ENCODE data around the gene ZNF865.

Gene ZNF865

DNA sequence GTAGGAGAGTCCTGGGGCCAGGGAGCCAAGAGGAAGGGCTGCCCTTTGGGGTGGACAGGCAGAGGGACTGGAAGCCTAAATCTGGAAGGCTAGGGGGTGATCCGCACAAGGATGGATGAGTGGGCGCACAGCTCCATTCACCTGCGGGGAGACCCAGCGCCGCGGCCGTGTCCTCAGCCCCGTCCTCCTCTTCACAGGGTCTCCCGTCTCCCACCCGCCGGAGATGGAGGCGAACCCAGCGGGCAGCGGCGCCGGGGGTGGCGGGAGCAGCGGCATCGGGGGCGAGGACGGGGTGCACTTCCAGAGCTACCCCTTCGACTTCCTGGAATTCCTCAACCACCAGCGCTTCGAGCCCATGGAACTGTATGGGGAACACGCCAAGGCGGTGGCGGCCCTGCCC is 7.9 kb downstream of the ZNF865 start:
- no peak for DNase-seq (ENCODE audit: low spot score)
- TF ChIP-seq, protein P1, sequence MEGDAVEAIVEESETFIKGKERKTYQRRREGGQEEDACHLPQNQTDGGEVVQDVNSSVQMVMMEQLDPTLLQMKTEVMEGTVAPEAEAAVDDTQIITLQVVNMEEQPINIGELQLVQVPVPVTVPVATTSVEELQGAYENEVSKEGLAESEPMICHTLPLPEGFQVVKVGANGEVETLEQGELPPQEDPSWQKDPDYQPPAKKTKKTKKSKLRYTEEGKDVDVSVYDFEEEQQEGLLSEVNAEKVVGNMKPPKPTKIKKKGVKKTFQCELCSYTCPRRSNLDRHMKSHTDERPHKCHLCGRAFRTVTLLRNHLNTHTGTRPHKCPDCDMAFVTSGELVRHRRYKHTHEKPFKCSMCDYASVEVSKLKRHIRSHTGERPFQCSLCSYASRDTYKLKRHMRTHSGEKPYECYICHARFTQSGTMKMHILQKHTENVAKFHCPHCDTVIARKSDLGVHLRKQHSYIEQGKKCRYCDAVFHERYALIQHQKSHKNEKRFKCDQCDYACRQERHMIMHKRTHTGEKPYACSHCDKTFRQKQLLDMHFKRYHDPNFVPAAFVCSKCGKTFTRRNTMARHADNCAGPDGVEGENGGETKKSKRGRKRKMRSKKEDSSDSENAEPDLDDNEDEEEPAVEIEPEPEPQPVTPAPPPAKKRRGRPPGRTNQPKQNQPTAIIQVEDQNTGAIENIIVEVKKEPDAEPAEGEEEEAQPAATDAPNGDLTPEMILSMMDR (IDR thresholded peaks at IDR 0.05; ENCODE audit: borderline replicate concordance, control extremely low read depth, extremely low read depth, insufficient read depth, missing control alignments) = no peak
- in situ Hi-C loops (cut with MboI; ENCODE audit: low sequenced_read_pairs, unreplicated experiment) = no loop called here

- TF ChIP-seq, protein P1 (IDR thresholded peaks at IDR 0.05; ENCODE audit: borderline replicate concordance, control extremely low read depth, extremely low read depth, insufficient read depth, missing control alignments) = no peak
- in situ Hi-C loops (cut with MboI; ENCODE audit: low sequenced_read_pairs, unreplicated experiment) = no loop called here
- DNase-seq (ENCODE audit: low spot score) = no peak
These were observed 8.7 kb downstream of the ZNF865 start for GRCh38 chr19:55613930-55614710.

GRCh38 chr19:55614711-55615542 is 9.5 kb downstream of the ZNF865 start:
- no peak for DNase-seq (ENCODE audit: low spot score)
- in situ Hi-C loops (cut with MboI; ENCODE audit: low sequenced_read_pairs, unreplicated experiment) = no loop called here
- TF ChIP-seq, protein P1 (IDR thresholded peaks at IDR 0.05; ENCODE audit: borderline replicate concordance, control extremely low read depth, extremely low read depth, insufficient read depth, missing control alignments) = no peak

- no peak for DNase-seq (ENCODE audit: low spot score)
- TF ChIP-seq, protein P1 (IDR thresholded peaks at IDR 0.05; ENCODE audit: borderline replicate concordance, control extremely low read depth, extremely low read depth, insufficient read depth, missing control alignments) = no peak
- in situ Hi-C loops (cut with MboI; ENCODE audit: low sequenced_read_pairs, unreplicated experiment) = no loop called here
These were observed 10.3 kb downstream of the ZNF865 start for GRCh38 chr19:55615543-55616394.

DNA sequence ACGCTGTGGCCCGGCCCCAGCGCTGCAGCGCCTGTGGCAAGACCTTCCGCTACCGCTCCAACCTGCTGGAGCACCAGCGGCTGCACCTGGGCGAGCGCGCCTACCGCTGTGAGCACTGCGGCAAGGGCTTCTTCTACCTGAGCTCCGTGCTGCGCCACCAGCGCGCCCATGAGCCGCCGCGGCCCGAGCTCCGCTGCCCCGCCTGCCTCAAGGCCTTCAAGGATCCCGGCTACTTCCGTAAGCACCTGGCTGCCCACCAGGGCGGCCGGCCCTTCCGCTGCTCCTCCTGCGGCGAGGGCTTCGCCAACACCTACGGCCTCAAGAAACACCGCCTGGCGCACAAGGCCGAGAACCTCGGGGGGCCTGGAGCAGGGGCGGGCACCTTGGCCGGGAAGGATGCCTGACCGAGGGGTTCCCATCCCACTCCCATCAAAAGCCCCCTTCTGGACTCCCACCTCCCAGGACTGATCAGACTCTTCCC is 11.0 kb downstream of the ZNF865 start:
- in situ Hi-C loops (cut with MboI; ENCODE audit: low sequenced_read_pairs, unreplicated experiment) = no loop called here
- TF ChIP-seq, protein P1 (IDR thresholded peaks at IDR 0.05; ENCODE audit: borderline replicate concordance, control extremely low read depth, extremely low read depth, insufficient read depth, missing control alignments) = no peak
- DNase-seq (ENCODE audit: low spot score) = no peak

DNA sequence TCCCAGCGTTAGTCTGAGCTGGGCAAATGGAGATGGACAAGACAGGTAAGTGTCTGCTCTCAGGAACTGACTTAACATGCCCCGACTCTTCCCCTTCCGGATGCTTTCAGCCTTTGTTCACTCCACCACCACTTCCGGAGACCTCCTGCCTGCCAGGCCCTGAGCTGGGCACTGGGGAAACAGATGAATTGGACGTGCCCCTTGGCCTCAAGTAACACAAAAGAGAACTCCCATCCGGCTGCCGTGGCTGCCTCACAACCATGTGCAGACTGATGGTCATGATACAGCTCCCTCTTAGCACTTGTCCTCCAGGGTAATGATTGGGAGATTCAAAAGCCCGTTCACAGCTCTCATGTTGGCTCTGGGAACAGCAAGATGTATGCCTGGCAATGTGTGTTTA is 12.0 kb downstream of the ZNF865 start:
- TF ChIP-seq, protein P1 (IDR thresholded peaks at IDR 0.05; ENCODE audit: borderline replicate concordance, control extremely low read depth, extremely low read depth, insufficient read depth, missing control alignments) = no peak
- in situ Hi-C loops (cut with MboI; ENCODE audit: low sequenced_read_pairs, unreplicated experiment) = no loop called here
- no peak for DNase-seq (ENCODE audit: low spot score)
